ENCODE measurements around the gene PRKCQ.
A peak's percentile ranks its signal among the peaks of the same experiment; 100 is the strongest.
"Not testable (repeated sequence)": the region's sequence is repeated elsewhere in the genome, so short reads cannot be mapped to it uniquely, and the experiment has no call there.

PRKCQ gene

GRCh38 chr10:6388261-6388893, 191.7 kb downstream of the PRKCQ start:
- Histone ChIP-seq H3K4me3 (ENCODE audit: low read length) (no peak overlapping the region), H3K27me3 (ENCODE audit: control insufficient read depth, insufficient read depth, low read length) (no peaks in the 10 kb centered on the region), H3K4me1 (ENCODE audit: control insufficient read depth, insufficient read depth, low read length) (peaks cover 2% of the 10 kb centered on the region), H3K9ac (ENCODE audit: low read length) (no peak overlapping the region), H3K36me3 (ENCODE audit: control insufficient read depth, insufficient read depth, low read length) (no peaks in the 10 kb centered on the region), H3K27ac (ENCODE audit: low read depth, low read length) (no peak overlapping the region)

- Histone ChIP-seq H3K36me3 (ENCODE audit: control insufficient read depth, insufficient read depth, low read length) (no peaks in the 10 kb centered on the region), H3K4me1 (ENCODE audit: control insufficient read depth, insufficient read depth, low read length) (peaks cover 11% of the 10 kb centered on the region), H3K27me3 (ENCODE audit: control insufficient read depth, insufficient read depth, low read length) (no peaks in the 10 kb centered on the region), H3K27ac (ENCODE audit: low read depth, low read length) (no peak overlapping the region), H3K9ac (ENCODE audit: low read length) (no peak overlapping the region), H3K4me3 (ENCODE audit: low read length) (no peak overlapping the region)
Measured at GRCh38 chr10:6386960-6387359, 193.1 kb downstream of the PRKCQ start.

- Histone ChIP-seq H3K36me3 (ENCODE audit: control insufficient read depth, insufficient read depth, low read length) (no peaks in the 10 kb centered on the region), H3K4me1 (ENCODE audit: control insufficient read depth, insufficient read depth, low read length) (peaks cover 11% of the 10 kb centered on the region), H3K27ac (ENCODE audit: low read depth, low read length) (no peak overlapping the region), H3K4me3 (ENCODE audit: low read length) (no peak overlapping the region), H3K9ac (ENCODE audit: low read length) (no peak overlapping the region), H3K27me3 (ENCODE audit: control insufficient read depth, insufficient read depth, low read length) (no peaks in the 10 kb centered on the region)
Measured at GRCh38 chr10:6386346-6386745, 193.7 kb downstream of the PRKCQ start.

GRCh38 chr10:6385665-6386064, 194.4 kb downstream of the PRKCQ start:
- Histone ChIP-seq H3K27me3 (ENCODE audit: control insufficient read depth, insufficient read depth, low read length) (no peaks in the 10 kb centered on the region), H3K4me3 (ENCODE audit: low read length) (no peak overlapping the region), H3K4me1 (ENCODE audit: control insufficient read depth, insufficient read depth, low read length) (peaks cover 11% of the 10 kb centered on the region), H3K27ac (ENCODE audit: low read depth, low read length) (no peak overlapping the region), H3K9ac (ENCODE audit: low read length) (peak overlapping the region; percentile 26), H3K36me3 (ENCODE audit: control insufficient read depth, insufficient read depth, low read length) (no peaks in the 10 kb centered on the region)

GRCh38 chr10:6384847-6385246, 195.2 kb downstream of the PRKCQ start:
- Histone ChIP-seq H3K4me3 (ENCODE audit: low read length) (no peak overlapping the region), H3K9ac (ENCODE audit: low read length) (no peak overlapping the region), H3K27ac (ENCODE audit: low read depth, low read length) (no peak overlapping the region), H3K4me1 (ENCODE audit: control insufficient read depth, insufficient read depth, low read length) (peaks cover 11% of the 10 kb centered on the region), H3K27me3 (ENCODE audit: control insufficient read depth, insufficient read depth, low read length) (no peaks in the 10 kb centered on the region), H3K36me3 (ENCODE audit: control insufficient read depth, insufficient read depth, low read length) (no peaks in the 10 kb centered on the region)

GRCh38 chr10:6384031-6384430, 196.0 kb downstream of the PRKCQ start:
- Histone ChIP-seq H3K27ac (ENCODE audit: low read depth, low read length) (no peak overlapping the region), H3K4me1 (ENCODE audit: control insufficient read depth, insufficient read depth, low read length) (peaks cover 11% of the 10 kb centered on the region), H3K4me3 (ENCODE audit: low read length) (no peak overlapping the region), H3K36me3 (ENCODE audit: control insufficient read depth, insufficient read depth, low read length) (no peaks in the 10 kb centered on the region), H3K27me3 (ENCODE audit: control insufficient read depth, insufficient read depth, low read length) (no peaks in the 10 kb centered on the region), H3K9ac (ENCODE audit: low read length) (no peak overlapping the region)

- no peaks in the 10 kb centered on the region for H3K36me3 ChIP-seq (ENCODE audit: control insufficient read depth, insufficient read depth, low read length)
- peaks cover 11% of the 10 kb centered on the region for H3K4me1 ChIP-seq (ENCODE audit: control insufficient read depth, insufficient read depth, low read length)
- peak overlapping the region; percentile 70 for H3K27ac ChIP-seq (ENCODE audit: low read depth, low read length)
- no peak overlapping the region for H3K9ac ChIP-seq (ENCODE audit: low read length)
- no peaks in the 10 kb centered on the region for H3K27me3 ChIP-seq (ENCODE audit: control insufficient read depth, insufficient read depth, low read length)
- H3K4me3 ChIP-seq (ENCODE audit: low read length): no peak overlapping the region
Measured at GRCh38 chr10:6383096-6383812, 196.8 kb downstream of the PRKCQ start.

- Histone ChIP-seq H3K27me3 (ENCODE audit: control insufficient read depth, insufficient read depth, low read length) (no peaks in the 10 kb centered on the region), H3K4me3 (ENCODE audit: low read length) (no peak overlapping the region), H3K9ac (ENCODE audit: low read length) (no peak overlapping the region), H3K4me1 (ENCODE audit: control insufficient read depth, insufficient read depth, low read length) (peaks cover 11% of the 10 kb centered on the region), H3K27ac (ENCODE audit: low read depth, low read length) (peak overlapping the region; percentile 70), H3K36me3 (ENCODE audit: control insufficient read depth, insufficient read depth, low read length) (no peaks in the 10 kb centered on the region)
Measured at GRCh38 chr10:6382081-6382480, 198.0 kb downstream of the PRKCQ start.

- not testable (repeated sequence) for H3K27me3 ChIP-seq (ENCODE audit: control insufficient read depth, insufficient read depth, low read length); H3K9ac ChIP-seq (ENCODE audit: low read length); H3K4me3 ChIP-seq (ENCODE audit: low read length); H3K36me3 ChIP-seq (ENCODE audit: control insufficient read depth, insufficient read depth, low read length); H3K27ac ChIP-seq (ENCODE audit: low read depth, low read length)
- H3K4me1 ChIP-seq (ENCODE audit: control insufficient read depth, insufficient read depth, low read length): peaks cover 11% of the 10 kb centered on the region
Measured at GRCh38 chr10:6380478-6380877, 199.6 kb downstream of the PRKCQ start.

- Histone ChIP-seq H3K36me3 (ENCODE audit: control insufficient read depth, insufficient read depth, low read length) (no peaks in the 10 kb centered on the region), H3K4me1 (ENCODE audit: control insufficient read depth, insufficient read depth, low read length) (peaks cover 11% of the 10 kb centered on the region), H3K4me3 (ENCODE audit: low read length) (no peak overlapping the region), H3K9ac (ENCODE audit: low read length) (no peak overlapping the region), H3K27ac (ENCODE audit: low read depth, low read length) (no peak overlapping the region), H3K27me3 (ENCODE audit: control insufficient read depth, insufficient read depth, low read length) (no peaks in the 10 kb centered on the region)
Measured at GRCh38 chr10:6379015-6379776, 200.9 kb downstream of the PRKCQ start.
